Gastroesophageal sphincter (tissue), 4 donors: ENCODE measurements around the gene DCDC2. TPM values are rescaled to one million over a fixed set of nuclear protein-coding genes. Genes with fewer than 3 reads are reported as not detected.

Experiments
- ATAC-seq: fragments of 150-250 bp; one replicate; pipeline ENCODE4 v1.9.1; 2016; ENCODE audit warnings: mild to moderate bottlenecking, moderate library complexity
- H3K27ac ChIP-seq, 4 donors: fragments of 200-600 bp; sonication (generic) in 3 of 4; 1 replicate in 3 of 4; 2 replicates in 1 of 4; pipeline ENCODE4 v1.5.1; 2016 to 2019
- H3K27me3 ChIP-seq: fragments of 200-600 bp; sonication (generic); one replicate; pipeline ENCODE4 v1.5.1; 2019
- H3K36me3 ChIP-seq, 2 donors: fragments of 200-600 bp; sonication (generic); one replicate each; pipeline ENCODE4 v1.5.1; 2019; ENCODE audit warnings: control low read depth in 1 of 2
- H3K4me1 ChIP-seq, 3 donors: fragments of 200-600 bp; sonication (generic); 1 replicate in 2 of 3; 2 replicates in 1 of 3; pipeline ENCODE4 v1.5.1; 2016 to 2019; ENCODE audit warnings: control low read depth in 2 of 3
- H3K4me3 ChIP-seq, 2 donors: fragments of 200-600 bp; sonication (generic); one replicate each; pipeline ENCODE4 v1.5.1; 2019; ENCODE audit warnings: mild to moderate bottlenecking in 1 of 2, moderate library complexity in 1 of 2
- H3K9me3 ChIP-seq, 3 donors: fragments of 200-600 bp; sonication (generic); one replicate each; pipeline ENCODE4 v1.5.1; 2017 to 2019; ENCODE audit warnings: control low read depth in 2 of 3
- CTCF ChIP-seq, 4 experiments: fragments of 200-600 bp in 2 of 4; fragments of 450-650 bp in 2 of 4; sonication (generic) in 1 of 4; IDR thresholded peaks; one replicate each; pipeline ENCODE4 v1.5.1; 2017 to 2019; ENCODE audit warnings: antibody characterized with exemption in 4 of 4, mild to moderate bottlenecking in 2 of 4, moderate library complexity in 2 of 4
- EP300 ChIP-seq: sonication (generic); formaldehyde crosslinking; IDR thresholded peaks from one replicate; pipeline ENCODE4 v1.6.1; 2017; ENCODE audit warnings: antibody characterized with exemption, mild to moderate bottlenecking
- POLR2A ChIP-seq, 2 donors: fragments of 450-650 bp; IDR thresholded peaks; one replicate each; pipeline ENCODE4 v1.6.1; 2017; ENCODE audit warnings: antibody characterized with exemption in 2 of 2, mild to moderate bottlenecking in 2 of 2, moderate library complexity in 1 of 2
- POLR2AphosphoS5 ChIP-seq: sonication (generic); formaldehyde crosslinking; IDR thresholded peaks from one replicate; pipeline ENCODE4 v1.6.1; 2017; ENCODE audit warnings: antibody characterized with exemption
- WGBS, 2 donors: methylation state at CpG; one replicate each; pipeline ENCODE4 v1.1.5; 2018; ENCODE audit warnings: low coverage in 1 of 2; 5-methylcytosine and 5-hydroxymethylcytosine counted together
- total RNA-seq, 4 donors: library from RNA; depleted of rRNA; stranded (reverse); fragments of >200 nt; gene quantifications; one replicate each; pipeline ENCODE4 v1.1.0, GENCODE V29; 2016

Gene DCDC2
- total RNA-seq, 4 donors from 2014 or later, result 0.15 TPM; not detected in 3

- H3K27ac ChIP-seq, result no peak overlapping the region
These were observed 128.0 kb downstream of the DCDC2 start for GRCh38 chr6:24229696-24230405.

GRCh38 chr6:24228681-24229255, 129.1 kb downstream of the DCDC2 start:
- Histone ChIP-seq H3K9me3 (no peaks in the 10 kb centered on the region), H3K4me3 (no peak overlapping the region), H3K27me3 (no peaks in the 10 kb centered on the region), H3K36me3 (no peaks in the 10 kb centered on the region), H3K27ac (no peak overlapping the region), H3K4me1 (peaks cover 3 to 37% (median 5%) of the 10 kb centered on the region in 3 donors)
- peak; percentile 39 for ATAC-seq
- WGBS, 2 donors, result 43 to 80% methylated on average over 2 to 3 of the region's 3 CpGs
- TF ChIP-seq CTCF (IDR thresholded peaks at IDR 0.05), result no peak
- TF ChIP-seq POLR2A (IDR thresholded peaks at IDR 0.05), result no peak
- no peak for TF ChIP-seq EP300
- no peak for TF ChIP-seq POLR2AphosphoS5

More at GRCh38 chr6:24229696-24230405, 128.0 kb downstream of the DCDC2 start:
- TF ChIP-seq POLR2A (IDR thresholded peaks at IDR 0.05), result no peak
- TF ChIP-seq EP300, result no peak
- TF ChIP-seq CTCF (IDR thresholded peaks at IDR 0.05), result no peak
- no peak for TF ChIP-seq POLR2AphosphoS5
- Histone ChIP-seq H3K4me3 (no peak overlapping the region), H3K27me3 (no peaks in the 10 kb centered on the region), H3K4me1 (peaks cover 3 to 37% (median 5%) of the 10 kb centered on the region in 3 donors), H3K36me3 (no peaks in the 10 kb centered on the region), H3K9me3 (no peaks in the 10 kb centered on the region)
- ATAC-seq, result no peak
- WGBS, 2 donors, result 0 to 46% methylated on average over 1 to 3 of the region's 3 CpGs

- H3K36me3 ChIP-seq, result no peaks in the 10 kb centered on the region
- no peaks in the 10 kb centered on the region for H3K27me3 ChIP-seq
- WGBS, 2 donors, result 16 to 34% methylated on average over 2 of the region's 2 CpGs
- peaks cover 3 to 37% (median 5%) of the 10 kb centered on the region in 3 donors for H3K4me1 ChIP-seq
- no peak overlapping the region for H3K27ac ChIP-seq
- ATAC-seq, result no peak
- H3K9me3 ChIP-seq, result no peaks in the 10 kb centered on the region
- H3K4me3 ChIP-seq, result no peak overlapping the region
- TF ChIP-seq POLR2A (IDR thresholded peaks at IDR 0.05) (no peak), CTCF (IDR thresholded peaks at IDR 0.05) (no peak), EP300 (no peak), POLR2AphosphoS5 (no peak)
These were observed 129.7 kb downstream of the DCDC2 start for GRCh38 chr6:24228123-24228522.

GRCh38 chr6:24227556-24227955, 130.3 kb downstream of the DCDC2 start:
- 27 to 58% methylated on average over 2 to 3 of the region's 4 CpGs for WGBS, 2 donors
- TF ChIP-seq CTCF (IDR thresholded peaks at IDR 0.05), result no peak
- no peaks in the 10 kb centered on the region for H3K9me3 ChIP-seq
- no peak overlapping the region for H3K27ac ChIP-seq
- peaks cover 3 to 37% (median 5%) of the 10 kb centered on the region in 3 donors for H3K4me1 ChIP-seq
- no peak overlapping the region for H3K4me3 ChIP-seq
- no peaks in the 10 kb centered on the region for H3K27me3 ChIP-seq
- no peaks in the 10 kb centered on the region for H3K36me3 ChIP-seq
- ATAC-seq, result no peak

GRCh38 chr6:24226541-24226940, 131.3 kb downstream of the DCDC2 start:
- no peak overlapping the region for H3K27ac ChIP-seq
- ATAC-seq, result no peak
- no peaks in the 10 kb centered on the region for H3K27me3 ChIP-seq
- 75 to 79% methylated on average over 2 to 3 of the region's 3 CpGs for WGBS, 2 donors
- H3K4me1 ChIP-seq, result peaks cover 3 to 36% (median 5%) of the 10 kb centered on the region in 3 donors
- no peak overlapping the region for H3K4me3 ChIP-seq
- H3K36me3 ChIP-seq, result no peaks in the 10 kb centered on the region
- no peak for TF ChIP-seq EP300
- no peak for TF ChIP-seq POLR2AphosphoS5
- TF ChIP-seq POLR2A (IDR thresholded peaks at IDR 0.05), result no peak
- no peak for TF ChIP-seq CTCF (IDR thresholded peaks at IDR 0.05)
- H3K9me3 ChIP-seq, result no peaks in the 10 kb centered on the region
